HAP-1 (cell line): ENCODE measurements around the gene KLF15.
A peak's percentile ranks its signal among the peaks of the same experiment; 100 is the strongest.
"Not testable (repeated sequence)": the region's sequence is repeated elsewhere in the genome, so short reads cannot be mapped to it uniquely, and the experiment has no call there.

Experiments
- DNase-seq, 2 experiments: peaks; one replicate each; pipeline ENCODE4 v3.0.0-alpha.2; 2016 to 2020; ENCODE audit warnings: low spot score in 2 of 2
- H3K27me3 ChIP-seq: fragments of 250-450 bp; sonication (Bioruptor Pico); 2 replicates; pipeline ENCODE4 v1.5.1; 2020; ENCODE audit warnings: low read depth, mild to moderate bottlenecking, moderate library complexity
- H3K36me3 ChIP-seq: fragments of 250-450 bp; sonication (Bioruptor Pico); replicated peaks from 2 replicates; pipeline ENCODE4 v1.5.1; 2020; ENCODE audit warnings: mild to moderate bottlenecking
- H3K4me1 ChIP-seq: fragments of 250-450 bp; sonication (Bioruptor Pico); 2 replicates; pipeline ENCODE4 v1.5.1; 2020; ENCODE audit warnings: mild to moderate bottlenecking
- H3K4me3 ChIP-seq: fragments of 250-450 bp; sonication (Bioruptor Pico); 2 replicates; pipeline ENCODE4 v1.5.1; 2020; ENCODE audit warnings: mild to moderate bottlenecking, moderate library complexity
- H3K9me3 ChIP-seq: fragments of 250-450 bp; sonication (Bioruptor Pico); 2 replicates; pipeline ENCODE4 v1.5.1; 2020; ENCODE audit warnings: mild to moderate bottlenecking, moderate library complexity
- in situ Hi-C: fragments of 300-500 bp; cut with MboI; formaldehyde crosslinking; loops from 3 replicates; pipeline ENCODE4 v1.14.3; 2020; ENCODE audit warnings: low sequenced_read_pairs, inconsistent platforms, mixed read lengths

Gene KLF15

DNA sequence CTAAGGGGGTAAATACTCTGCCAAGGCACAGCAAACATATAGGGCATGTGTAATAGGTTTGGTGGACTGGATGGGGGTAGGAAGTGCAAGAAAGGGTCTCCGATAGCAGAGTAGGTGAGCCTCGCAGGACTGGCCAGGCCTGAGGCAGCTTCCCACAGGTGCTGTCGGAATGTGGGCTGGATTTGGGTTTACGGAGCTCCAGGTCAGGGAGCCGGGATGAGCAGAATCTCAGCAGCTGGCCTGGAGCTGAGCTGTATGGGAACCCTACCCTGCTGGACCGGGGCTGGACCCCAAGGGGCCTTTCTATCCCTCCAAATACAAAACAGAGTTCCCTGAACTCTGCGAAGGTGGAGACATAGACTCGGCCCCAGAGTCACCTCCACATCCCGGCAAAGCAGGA is 15.0 kb downstream of the KLF15 start:
- H3K4me1 ChIP-seq = no peaks in the 10 kb centered on the region
- no peaks in the 10 kb centered on the region for H3K9me3 ChIP-seq
- H3K4me3 ChIP-seq = no peak overlapping the region
- in situ Hi-C loops = no loop called here
- H3K27me3 ChIP-seq = 0 out of 2 replicates have a peak, but pooled peaks cover 3% of the 10 kb centered on the region
- peak in 1 of 2 experiments; percentile 5 for DNase-seq
- no peaks in the 10 kb centered on the region for H3K36me3 ChIP-seq

DNA sequence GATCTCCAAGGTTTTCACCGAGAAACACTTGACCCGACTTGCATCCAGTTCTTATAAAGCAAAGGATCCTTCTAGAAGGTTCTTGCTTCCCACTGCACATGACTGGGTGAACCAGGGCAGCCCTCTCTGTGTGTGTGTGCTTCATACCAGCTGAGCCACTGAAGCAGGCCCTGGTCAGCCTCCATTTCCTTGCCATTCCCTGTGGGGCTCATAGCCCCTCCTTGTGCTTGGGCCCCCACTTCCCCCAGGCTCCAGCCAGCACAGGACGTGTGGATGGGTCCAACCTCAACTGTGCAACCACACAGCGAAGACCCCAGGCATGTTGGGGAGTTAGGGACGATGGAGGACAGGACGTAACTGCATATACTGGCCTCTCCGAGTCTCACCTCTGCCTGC is 15.5 kb downstream of the KLF15 start:
- Histone ChIP-seq H3K27me3 (0 out of 2 replicates have a peak, but pooled peaks cover 3% of the 10 kb centered on the region), H3K9me3 (no peaks in the 10 kb centered on the region), H3K4me3 (no peak overlapping the region), H3K36me3 (no peaks in the 10 kb centered on the region), H3K4me1 (no peaks in the 10 kb centered on the region)
- peak in 1 of 2 experiments; percentile 3 for DNase-seq
- in situ Hi-C loops = no loop called here

DNA sequence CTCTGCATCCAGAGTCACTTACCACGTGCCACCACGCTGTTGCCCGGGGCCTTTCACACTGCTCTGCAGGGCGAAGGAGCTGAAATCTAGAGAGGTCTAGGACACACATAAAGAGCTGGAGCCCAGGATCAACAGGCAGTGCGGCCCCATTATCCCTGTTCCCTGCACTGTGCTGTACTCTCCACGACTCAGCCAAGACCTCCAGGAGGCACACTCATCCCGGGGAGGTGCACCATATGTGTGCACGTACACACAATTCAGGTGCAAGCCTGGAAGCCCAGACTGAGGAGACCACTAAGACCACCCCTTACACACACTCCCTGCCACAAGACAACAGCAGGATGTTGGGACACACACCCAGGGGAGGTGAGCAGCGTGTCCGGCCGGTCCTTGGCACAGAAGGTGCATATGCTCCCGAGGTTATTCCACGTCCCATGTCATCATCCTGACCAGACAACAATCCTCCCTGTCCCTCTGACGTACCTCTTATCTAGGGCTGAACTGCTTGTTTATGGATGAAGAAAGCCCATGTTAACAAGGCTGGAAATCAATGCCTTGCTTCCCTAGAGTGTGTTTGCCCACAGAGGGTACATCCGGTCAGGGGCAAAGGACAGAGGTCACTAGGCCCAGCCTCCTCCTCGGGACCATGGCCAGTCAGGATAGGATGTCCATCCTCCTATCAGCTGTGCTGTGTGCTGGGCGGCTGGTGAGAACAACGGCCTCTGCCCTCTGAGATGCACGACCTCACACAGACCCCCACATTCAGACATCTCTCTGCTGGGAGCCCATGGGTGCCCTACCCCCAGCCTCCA is 16.1 kb downstream of the KLF15 start:
- DNase-seq = peak in 1 of 2 experiments; percentile 6
- Histone ChIP-seq H3K9me3 (no peaks in the 10 kb centered on the region), H3K4me1 (no peaks in the 10 kb centered on the region), H3K36me3 (no peaks in the 10 kb centered on the region), H3K4me3 (no peak overlapping the region), H3K27me3 (0 out of 2 replicates have a peak, but pooled peaks cover 3% of the 10 kb centered on the region)
- in situ Hi-C loops = no loop called here

- no peak overlapping the region for H3K4me3 ChIP-seq
- H3K36me3 ChIP-seq = no peaks in the 10 kb centered on the region
- H3K9me3 ChIP-seq = no peaks in the 10 kb centered on the region
- H3K4me1 ChIP-seq = no peaks in the 10 kb centered on the region
- DNase-seq = no peak
- 0 out of 2 replicates have a peak, but pooled peaks cover 3% of the 10 kb centered on the region for H3K27me3 ChIP-seq
- in situ Hi-C loops = no loop called here
Observed at GRCh38 chr3:126340596-126340942, 16.6 kb downstream of the KLF15 start.

DNA sequence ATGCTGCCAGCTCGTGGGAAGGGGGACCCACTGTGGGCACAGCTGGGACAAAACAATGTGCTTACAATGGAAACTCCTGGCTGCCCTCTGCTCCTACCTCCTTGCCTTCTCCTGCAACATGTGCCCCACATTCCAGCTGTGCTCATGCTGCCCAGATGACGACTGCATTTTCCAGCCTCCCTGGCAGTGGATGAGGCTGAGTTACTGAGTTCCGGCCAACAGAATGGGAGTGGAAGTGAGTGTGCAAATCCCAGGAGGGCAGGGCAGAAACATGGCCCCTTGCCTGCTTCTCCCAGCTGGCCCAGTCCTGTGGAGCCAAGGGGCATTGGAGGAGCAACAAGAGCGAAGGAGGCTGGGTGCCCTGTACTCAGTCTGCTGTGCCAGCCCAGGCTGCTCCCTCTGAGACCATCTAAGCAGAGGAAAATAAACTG is 17.1 kb downstream of the KLF15 start:
- peak in 1 of 2 experiments; percentile 4 for DNase-seq
- H3K4me1 ChIP-seq = no peaks in the 10 kb centered on the region
- in situ Hi-C loops = no loop called here
- no peaks in the 10 kb centered on the region for H3K9me3 ChIP-seq
- no peak overlapping the region for H3K4me3 ChIP-seq
- H3K36me3 ChIP-seq = no peaks in the 10 kb centered on the region
- H3K27me3 ChIP-seq = 0 out of 2 replicates have a peak, but pooled peaks cover 3% of the 10 kb centered on the region

DNA sequence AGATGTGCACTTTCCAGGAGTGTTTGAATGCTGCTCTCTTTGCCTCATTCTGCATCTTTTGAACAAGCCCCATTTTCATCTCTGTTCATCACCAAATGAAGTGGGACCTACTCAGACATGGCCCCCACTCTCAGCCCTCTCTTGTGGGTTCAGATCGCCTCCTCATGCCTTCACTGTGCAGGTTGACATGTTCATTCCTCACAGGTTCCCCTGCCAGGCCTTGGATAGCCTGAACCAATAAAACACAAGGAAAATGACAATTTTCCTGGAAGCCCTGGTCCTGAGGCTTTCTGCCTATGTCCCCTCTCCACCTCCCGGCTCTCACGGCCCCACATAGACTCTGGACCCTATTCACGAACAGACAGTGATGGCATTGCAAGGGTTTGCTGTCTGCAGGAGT is 17.7 kb downstream of the KLF15 start:
- in situ Hi-C loops = no loop called here
- H3K36me3 ChIP-seq = no peaks in the 10 kb centered on the region
- no peak overlapping the region for H3K4me3 ChIP-seq
- H3K4me1 ChIP-seq = no peaks in the 10 kb centered on the region
- peak in 1 of 2 experiments; percentile 4 for DNase-seq
- no peaks in the 10 kb centered on the region for H3K9me3 ChIP-seq
- H3K27me3 ChIP-seq = 0 out of 2 replicates have a peak, but pooled peaks cover 3% of the 10 kb centered on the region

- H3K9me3 ChIP-seq = no peaks in the 10 kb centered on the region
- 0 out of 2 replicates have a peak, but pooled peaks cover 3% of the 10 kb centered on the region for H3K27me3 ChIP-seq
- no peak overlapping the region for H3K4me3 ChIP-seq
- in situ Hi-C loops = no loop called here
- no peaks in the 10 kb centered on the region for H3K36me3 ChIP-seq
- peak in 1 of 2 experiments; percentile 4 for DNase-seq
- no peaks in the 10 kb centered on the region for H3K4me1 ChIP-seq
Observed at GRCh38 chr3:126338790-126339288, 18.4 kb downstream of the KLF15 start.

- peak in 1 of 2 experiments; percentile 3 for DNase-seq
- no peaks in the 10 kb centered on the region for H3K36me3 ChIP-seq
- no peaks in the 10 kb centered on the region for H3K4me1 ChIP-seq
- H3K4me3 ChIP-seq = no peak overlapping the region
- H3K9me3 ChIP-seq = no peaks in the 10 kb centered on the region
- 0 out of 2 replicates have a peak, but pooled peaks cover 3% of the 10 kb centered on the region for H3K27me3 ChIP-seq
- in situ Hi-C loops = no loop called here
Observed at GRCh38 chr3:126337980-126338651, 19.1 kb downstream of the KLF15 start.

DNA sequence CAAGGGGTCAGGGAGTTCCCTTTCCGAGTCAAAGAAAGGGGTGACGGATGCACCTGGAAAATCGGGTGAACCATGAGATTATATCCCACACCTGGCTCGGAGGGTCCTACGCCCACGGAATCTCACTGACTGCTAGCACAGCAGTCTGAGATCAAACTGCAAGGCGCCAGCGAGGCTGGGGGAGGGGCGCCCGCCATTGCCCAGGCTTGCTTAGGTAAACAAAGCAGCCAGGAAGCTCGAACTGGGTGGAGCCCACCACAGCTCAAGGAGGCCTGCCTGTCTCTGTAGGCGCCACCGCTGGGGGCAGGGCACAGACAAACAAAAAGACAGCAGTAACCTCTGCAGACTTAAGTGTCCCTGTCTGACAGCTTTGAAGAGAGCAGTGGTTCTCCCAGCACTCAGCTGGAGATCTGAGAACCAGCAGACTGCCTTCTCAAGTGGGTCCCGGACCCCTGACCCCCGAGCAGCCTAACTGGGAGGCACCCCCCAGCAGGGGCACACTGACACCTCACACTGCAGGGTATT is 25.3 kb downstream of the KLF15 start:
- DNase-seq = peak in 1 of 2 experiments; percentile 6
- H3K4me3 ChIP-seq, H3K27me3 ChIP-seq, H3K36me3 ChIP-seq, H3K9me3 ChIP-seq, H3K4me1 ChIP-seq, in situ Hi-C loops: not testable (repeated sequence)

DNA sequence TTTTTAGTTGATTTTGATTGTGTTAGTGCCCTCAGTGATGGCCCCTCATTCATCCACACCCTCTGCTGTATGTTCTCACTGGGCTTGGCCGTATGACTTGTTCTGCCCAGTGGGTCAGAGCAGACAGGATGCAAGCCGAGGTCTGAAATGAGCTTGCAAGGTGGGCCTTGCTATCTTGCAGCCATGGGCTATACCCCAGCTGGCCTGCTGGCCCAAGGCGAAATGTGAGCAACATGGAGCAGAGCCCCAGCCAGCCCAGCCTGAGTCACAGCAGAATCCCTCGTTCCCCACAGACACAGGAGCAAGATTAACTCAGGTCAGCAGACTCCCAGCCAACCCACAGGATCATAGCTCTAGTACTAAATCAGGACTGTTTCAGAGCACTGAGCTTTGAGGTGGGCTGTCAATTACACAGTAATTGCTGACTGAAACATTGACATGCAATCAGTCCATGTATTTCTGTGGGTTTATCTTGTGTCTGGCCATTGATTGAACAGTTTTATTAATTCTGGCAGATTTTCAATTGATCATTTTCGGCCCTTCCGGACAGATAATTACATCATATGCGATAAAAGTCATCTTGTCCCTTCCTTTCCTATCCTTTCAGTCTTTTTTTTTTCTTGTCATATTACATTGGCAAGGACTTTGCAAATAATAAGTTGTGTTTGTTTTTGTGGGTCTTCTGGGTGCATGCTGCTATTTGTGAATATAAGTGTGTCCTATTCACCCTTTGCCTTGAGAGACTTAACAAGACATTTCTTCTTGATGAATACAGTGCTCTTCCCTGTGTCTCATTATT is 27.1 kb downstream of the KLF15 start:
- no peaks in the 10 kb centered on the region; the same call in 1 of the 2 replicates for H3K27me3 ChIP-seq
- DNase-seq = no peak
- no peak overlapping the region for H3K4me3 ChIP-seq
- in situ Hi-C loops = no loop called here
- no peaks in the 10 kb centered on the region for H3K36me3 ChIP-seq
- peaks cover 12% of the 10 kb centered on the region for H3K9me3 ChIP-seq
- no peaks in the 10 kb centered on the region for H3K4me1 ChIP-seq

DNA sequence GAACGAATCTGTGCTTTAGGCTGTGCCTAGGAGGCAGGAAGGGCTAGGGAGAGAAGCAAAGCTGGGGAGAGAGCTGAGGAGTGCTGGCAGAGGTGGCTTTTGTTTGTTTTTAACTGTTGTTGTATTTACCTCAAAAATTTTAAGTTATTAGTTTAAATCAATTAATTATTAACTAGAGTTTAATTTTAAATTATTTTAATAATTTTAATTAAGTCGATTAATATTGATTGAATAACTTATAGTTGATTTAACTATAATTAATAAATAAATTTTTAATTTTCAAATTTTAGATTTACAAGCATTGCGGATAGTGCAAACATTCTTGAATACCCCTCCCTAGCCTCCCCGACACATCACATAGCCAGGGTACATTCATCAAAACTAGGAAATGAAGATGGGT is 30.6 kb downstream of the KLF15 start:
- Histone ChIP-seq H3K9me3 (peaks cover 12% of the 10 kb centered on the region), H3K4me3 (no peak overlapping the region), H3K4me1 (no peaks in the 10 kb centered on the region), H3K27me3 (no peaks in the 10 kb centered on the region; the same call in 1 of the 2 replicates), H3K36me3 (no peaks in the 10 kb centered on the region)
- DNase-seq = no peak
- in situ Hi-C loops = no loop called here

GRCh38 chr3:126322181-126322967 is 34.8 kb downstream of the KLF15 start:
- in situ Hi-C loops = no loop called here
- peaks cover 4% of the 10 kb centered on the region; the same call in 1 of the 2 replicates for H3K9me3 ChIP-seq
- no peaks in the 10 kb centered on the region for H3K4me1 ChIP-seq
- H3K27me3 ChIP-seq = no peaks in the 10 kb centered on the region
- DNase-seq = no peak
- H3K4me3 ChIP-seq = no peak overlapping the region
- H3K36me3 ChIP-seq = no peaks in the 10 kb centered on the region
